Muscle layer of colon (tissue), 2 donors: ENCODE data around the gene DOCK8.
A peak's percentile ranks its signal among the peaks of the same experiment; 100 is the strongest.

Experiments
- H3K27ac ChIP-seq: one replicate; pipeline ENCODE4 v1.7.0; 2013; ENCODE audit warnings: low read depth, mild to moderate bottlenecking, low read length, moderate library complexity
- H3K27me3 ChIP-seq, 2 donors: one replicate each; pipeline ENCODE4 v1.7.0; 2013; ENCODE audit warnings: low read length in 2 of 2, mild to moderate bottlenecking in 2 of 2; ENCODE audit not compliant: insufficient read depth in 2 of 2, control insufficient read depth in 1 of 2
- H3K36me3 ChIP-seq: one replicate; pipeline ENCODE4 v1.7.0; 2013; ENCODE audit warnings: mild to moderate bottlenecking, low read length; ENCODE audit not compliant: insufficient read depth
- H3K4me1 ChIP-seq: one replicate; pipeline ENCODE4 v1.7.0; 2013; ENCODE audit warnings: mild to moderate bottlenecking, low read length; ENCODE audit not compliant: insufficient read depth
- H3K4me3 ChIP-seq, 2 donors: one replicate each; pipeline ENCODE4 v1.7.0; 2013; ENCODE audit warnings: low read length in 2 of 2, low read depth in 1 of 2, mild to moderate bottlenecking in 1 of 2, moderate library complexity in 1 of 2
- H3K9ac ChIP-seq: one replicate; pipeline ENCODE4 v1.7.0; 2013; ENCODE audit warnings: low read length
- H3K9me3 ChIP-seq: one replicate; pipeline ENCODE4 v1.7.0; 2013; ENCODE audit warnings: mild to moderate bottlenecking, low read length
- donor health status: abdominal sarcoma.
- donor health status: Adenocarcinoma of cecum.

DOCK8 gene

GRCh38 chr9:353077-353476 lies 138.4 kb downstream of the DOCK8 start:
- Histone ChIP-seq H3K4me1 (peaks cover 7% of the 10 kb centered on the region), H3K36me3 (no peaks in the 10 kb centered on the region), H3K9ac (no peak overlapping the region), H3K27ac (no peak overlapping the region), H3K27me3 (no peaks in the 10 kb centered on the region), H3K4me3 (peak overlapping the region in 1 of 2 donors; percentile 7), H3K9me3 (no peaks in the 10 kb centered on the region)

DNA sequence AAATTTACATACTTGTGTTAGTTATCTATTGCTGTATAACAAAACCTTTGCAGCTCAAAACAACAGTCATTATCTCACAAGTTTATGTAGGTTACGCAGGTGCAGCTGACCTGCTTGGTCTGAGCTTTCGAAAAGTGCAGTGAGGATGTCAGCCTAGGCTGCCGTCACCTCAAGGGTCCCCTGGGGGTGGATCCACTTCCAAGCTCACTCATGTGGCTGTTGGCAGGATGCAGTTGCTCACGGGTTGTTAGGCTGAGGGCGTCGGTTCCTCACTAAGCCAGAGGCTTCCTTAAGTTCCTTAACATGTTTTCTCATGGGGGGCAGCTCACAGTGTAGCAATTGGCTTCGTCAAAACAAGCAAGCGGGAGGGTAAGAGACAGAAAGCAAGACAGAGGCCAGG lies 139.8 kb downstream of the DOCK8 start:
- Histone ChIP-seq H3K4me1 (peaks cover 7% of the 10 kb centered on the region), H3K27me3 (no peaks in the 10 kb centered on the region), H3K9me3 (no peaks in the 10 kb centered on the region), H3K4me3 (no peak overlapping the region), H3K36me3 (no peaks in the 10 kb centered on the region), H3K9ac (no peak overlapping the region), H3K27ac (no peak overlapping the region)

- no peak overlapping the region for H3K9ac ChIP-seq
- no peak overlapping the region for H3K4me3 ChIP-seq
- no peaks in the 10 kb centered on the region for H3K9me3 ChIP-seq
- H3K36me3 ChIP-seq = no peaks in the 10 kb centered on the region
- H3K4me1 ChIP-seq = peaks cover 7% of the 10 kb centered on the region
- no peak overlapping the region for H3K27ac ChIP-seq
- no peaks in the 10 kb centered on the region for H3K27me3 ChIP-seq
Observed at GRCh38 chr9:357560-357959, 142.9 kb downstream of the DOCK8 start.

- no peaks in the 10 kb centered on the region for H3K36me3 ChIP-seq
- no peaks in the 10 kb centered on the region for H3K4me1 ChIP-seq
- no peak overlapping the region for H3K4me3 ChIP-seq
- no peaks in the 10 kb centered on the region for H3K9me3 ChIP-seq
- no peak overlapping the region for H3K27ac ChIP-seq
- H3K27me3 ChIP-seq = no peaks in the 10 kb centered on the region
- no peak overlapping the region for H3K9ac ChIP-seq
Observed at GRCh38 chr9:362561-363273, 148.1 kb downstream of the DOCK8 start.

DNA sequence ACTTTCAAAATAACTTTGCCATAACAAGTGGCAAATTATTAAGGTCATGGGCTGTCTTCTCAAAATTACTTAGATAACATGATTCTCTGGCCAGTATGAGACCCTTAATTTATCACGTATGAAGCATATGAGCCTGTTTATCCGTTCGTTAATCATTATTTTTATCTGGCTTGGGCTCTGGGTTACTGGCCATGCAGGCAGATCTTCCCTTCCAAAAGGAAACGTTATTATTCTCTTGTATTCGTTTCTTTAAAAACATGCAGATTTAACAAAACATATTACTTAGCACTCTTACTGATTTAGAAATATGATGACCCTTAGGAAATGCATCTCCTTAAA lies 148.6 kb downstream of the DOCK8 start:
- H3K9me3 ChIP-seq = no peaks in the 10 kb centered on the region
- no peak overlapping the region for H3K9ac ChIP-seq
- H3K27me3 ChIP-seq = no peaks in the 10 kb centered on the region
- H3K4me1 ChIP-seq = no peaks in the 10 kb centered on the region
- no peak overlapping the region for H3K4me3 ChIP-seq
- H3K27ac ChIP-seq = no peak overlapping the region
- H3K36me3 ChIP-seq = no peaks in the 10 kb centered on the region

DNA sequence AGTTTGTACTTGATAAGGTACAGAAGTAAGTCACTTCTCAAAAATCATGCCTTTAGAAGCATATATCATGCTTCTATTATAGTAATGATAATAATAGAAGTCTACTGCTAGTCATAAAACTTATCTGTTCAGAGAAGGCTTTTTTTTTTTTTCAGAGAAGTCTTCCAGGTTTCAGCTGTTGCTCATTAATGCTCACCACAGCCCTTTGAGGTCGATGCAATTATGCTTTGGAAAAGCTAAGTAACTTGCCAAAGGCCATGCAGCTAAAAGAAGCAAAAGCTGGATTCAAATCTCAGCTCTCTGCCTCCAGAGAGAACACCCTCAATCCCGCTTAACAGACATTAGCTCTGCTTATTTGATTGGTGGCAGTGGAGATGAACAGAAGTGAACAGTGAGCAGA lies 150.8 kb downstream of the DOCK8 start:
- H3K4me1 ChIP-seq = no peaks in the 10 kb centered on the region
- no peak overlapping the region for H3K27ac ChIP-seq
- H3K36me3 ChIP-seq = no peaks in the 10 kb centered on the region
- no peaks in the 10 kb centered on the region for H3K9me3 ChIP-seq
- H3K9ac ChIP-seq = no peak overlapping the region
- no peak overlapping the region for H3K4me3 ChIP-seq
- H3K27me3 ChIP-seq = no peaks in the 10 kb centered on the region

- H3K4me3 ChIP-seq = no peak overlapping the region
- no peak overlapping the region for H3K9ac ChIP-seq
- no peaks in the 10 kb centered on the region for H3K9me3 ChIP-seq
- H3K27me3 ChIP-seq = no peaks in the 10 kb centered on the region
- H3K27ac ChIP-seq = no peak overlapping the region
- H3K4me1 ChIP-seq = peaks cover 2% of the 10 kb centered on the region
- no peaks in the 10 kb centered on the region for H3K36me3 ChIP-seq
Observed at GRCh38 chr9:366620-367019, 152.0 kb downstream of the DOCK8 start.

DNA sequence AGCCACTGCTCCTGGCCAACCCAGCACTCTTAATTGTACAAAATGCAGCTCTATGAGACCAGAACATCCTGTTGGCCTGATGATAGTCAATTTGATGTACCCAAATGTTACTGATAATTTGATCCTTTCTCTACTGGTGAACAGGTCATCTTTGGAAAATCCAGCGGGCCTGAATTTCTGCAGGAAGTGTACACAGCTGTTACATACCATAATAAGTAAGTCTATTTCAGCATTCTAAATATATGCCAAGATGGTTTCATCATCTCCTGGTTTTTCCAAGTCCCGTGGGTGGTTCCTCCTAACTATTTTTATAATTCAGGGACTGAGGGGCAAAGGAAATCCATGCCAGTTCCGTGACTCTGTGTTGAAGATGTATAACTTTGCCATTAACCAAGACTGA lies 155.4 kb downstream of the DOCK8 start:
- no peaks in the 10 kb centered on the region for H3K36me3 ChIP-seq
- H3K27ac ChIP-seq = no peak overlapping the region
- peaks cover 11% of the 10 kb centered on the region for H3K4me1 ChIP-seq
- H3K4me3 ChIP-seq = no peak overlapping the region
- no peak overlapping the region for H3K9ac ChIP-seq
- no peaks in the 10 kb centered on the region for H3K27me3 ChIP-seq
- H3K9me3 ChIP-seq = no peaks in the 10 kb centered on the region

- Histone ChIP-seq H3K27ac (no peak overlapping the region), H3K36me3 (no peaks in the 10 kb centered on the region), H3K9ac (no peak overlapping the region), H3K4me1 (peaks cover 11% of the 10 kb centered on the region), H3K27me3 (no peaks in the 10 kb centered on the region), H3K9me3 (no peaks in the 10 kb centered on the region), H3K4me3 (no peak overlapping the region)
Observed at GRCh38 chr9:371349-371748, 156.7 kb downstream of the DOCK8 start.

GRCh38 chr9:372128-372527 lies 157.5 kb downstream of the DOCK8 start:
- no peaks in the 10 kb centered on the region for H3K27me3 ChIP-seq
- H3K36me3 ChIP-seq = no peaks in the 10 kb centered on the region
- no peak overlapping the region for H3K4me3 ChIP-seq
- H3K9ac ChIP-seq = no peak overlapping the region
- H3K9me3 ChIP-seq = no peaks in the 10 kb centered on the region
- no peak overlapping the region for H3K27ac ChIP-seq
- H3K4me1 ChIP-seq = peaks cover 11% of the 10 kb centered on the region

DNA sequence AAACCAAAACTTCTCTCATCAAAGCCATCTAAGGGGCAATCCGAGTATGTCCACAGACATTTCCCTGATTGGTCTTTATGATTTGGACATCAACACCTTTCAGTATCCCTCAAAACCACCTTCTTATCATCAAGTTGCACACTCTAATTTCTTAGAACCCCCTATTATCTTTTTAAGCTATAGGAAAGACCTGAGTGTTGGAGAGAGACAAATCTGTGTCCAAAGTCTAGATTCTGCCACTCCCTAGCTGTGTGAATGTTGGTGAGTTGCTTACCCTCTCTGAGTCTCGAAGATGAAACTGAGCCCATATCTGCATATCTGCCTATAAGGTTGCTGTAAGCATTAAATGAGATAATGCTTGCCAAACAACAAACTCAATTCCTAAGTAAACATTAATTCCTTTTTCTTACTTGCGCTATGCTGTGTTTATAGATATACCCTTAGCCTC lies 159.1 kb downstream of the DOCK8 start:
- Histone ChIP-seq H3K4me1 (peaks cover 11% of the 10 kb centered on the region), H3K27me3 (no peaks in the 10 kb centered on the region), H3K36me3 (no peaks in the 10 kb centered on the region), H3K4me3 (no peak overlapping the region), H3K9me3 (no peaks in the 10 kb centered on the region), H3K9ac (no peak overlapping the region), H3K27ac (no peak overlapping the region)

DNA sequence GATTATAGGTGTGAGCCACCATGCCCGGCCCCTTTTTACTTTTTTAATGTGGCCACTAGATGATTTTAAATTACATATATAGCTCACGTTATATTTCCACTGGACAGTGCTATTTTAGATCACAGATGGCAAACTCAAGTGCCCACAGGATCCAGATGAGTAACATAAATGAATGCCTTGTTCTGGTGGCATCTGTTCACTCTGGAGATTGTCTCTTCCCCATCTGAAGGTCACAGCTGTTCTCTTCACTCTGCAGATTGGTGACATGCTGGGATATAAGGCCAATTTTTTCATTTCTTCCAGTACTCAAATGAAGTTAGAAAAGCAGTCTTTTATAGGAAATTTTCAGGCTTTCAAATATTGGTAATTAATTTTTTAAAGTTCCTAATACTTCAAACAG lies 160.1 kb downstream of the DOCK8 start:
- Histone ChIP-seq H3K9ac (no peak overlapping the region), H3K4me1 (peaks cover 11% of the 10 kb centered on the region), H3K27ac (no peak overlapping the region), H3K9me3 (no peaks in the 10 kb centered on the region), H3K27me3 (no peaks in the 10 kb centered on the region), H3K36me3 (no peaks in the 10 kb centered on the region), H3K4me3 (no peak overlapping the region)
